Esophagus mucosa (tissue), 1 donor: ENCODE results near the gene MED8. TPM values are rescaled to one million over a fixed set of nuclear protein-coding genes. Genes with fewer than 3 reads are reported as not detected.
"Not testable (repeated sequence)": the region's sequence is repeated elsewhere in the genome, so short reads cannot be mapped to it uniquely, and the experiment has no call there.

Experiments
- ATAC-seq: fragments of 200-7000 bp; cut with Tn5 transposase; one replicate; pipeline ENCODE4 v1.9.1; 2020
- total RNA-seq: library from RNA; stranded (reverse); gene quantifications from one replicate; pipeline ENCODE4 v1.2.4, GENCODE V29; 2023
- donor health status: DM: yes; HTN: yes; CAD: no.

The MED8 gene
- total RNA-seq, 1 donor from 2014 or later = 46.0 TPM

GRCh38 chr1:43421976-43422750 is 32.6 kb upstream of the MED8 start:
- no peak for ATAC-seq

GRCh38 chr1:43421396-43421795 is 31.8 kb upstream of the MED8 start:
- no peak for ATAC-seq

GRCh38 chr1:43420874-43421273 is 31.3 kb upstream of the MED8 start:
- no peak for ATAC-seq

- ATAC-seq = no peak
Observed at GRCh38 chr1:43419627-43420425, 30.2 kb upstream of the MED8 start.

GRCh38 chr1:43418858-43419257 is 29.3 kb upstream of the MED8 start:
- peak; percentile 28 for ATAC-seq

GRCh38 chr1:43415901-43416300 is 26.3 kb upstream of the MED8 start:
- peak; percentile 7 for ATAC-seq

- ATAC-seq = peak; percentile 70
Observed at GRCh38 chr1:43414634-43415223, 25.1 kb upstream of the MED8 start.

- ATAC-seq = not testable (repeated sequence)
Observed at GRCh38 chr1:43413426-43413825, 23.8 kb upstream of the MED8 start.

GRCh38 chr1:43410571-43410970 is 21.0 kb upstream of the MED8 start:
- peak; percentile 40 for ATAC-seq

GRCh38 chr1:43405876-43406234 is 16.3 kb upstream of the MED8 start:
- no peak for ATAC-seq

- ATAC-seq = no peak
Observed at GRCh38 chr1:43405219-43405875, 15.7 kb upstream of the MED8 start.

GRCh38 chr1:43404353-43404752 is 14.8 kb upstream of the MED8 start:
- no peak for ATAC-seq

- no peak for ATAC-seq
Observed at GRCh38 chr1:43402089-43402865, 12.7 kb upstream of the MED8 start.

GRCh38 chr1:43400441-43400840 is 10.8 kb upstream of the MED8 start:
- ATAC-seq = not testable (repeated sequence)

GRCh38 chr1:43398227-43398626 is 8.6 kb upstream of the MED8 start:
- no peak for ATAC-seq

- ATAC-seq = no peak
Observed at GRCh38 chr1:43396059-43396458, 6.5 kb upstream of the MED8 start.

- no peak for ATAC-seq
Observed at GRCh38 chr1:43395523-43395922, 5.9 kb upstream of the MED8 start.

- no peak for ATAC-seq
Observed at GRCh38 chr1:43392702-43393101, 3.1 kb upstream of the MED8 start.

- ATAC-seq = peak; percentile 9
Observed at GRCh38 chr1:43388613-43389012, 987 bp downstream of the MED8 start.

- peak; percentile 90 for ATAC-seq
Observed at GRCh38 chr1:43387976-43388599, 1.5 kb downstream of the MED8 start.

- no peak for ATAC-seq
Observed at GRCh38 chr1:43386676-43387075, 2.9 kb downstream of the MED8 start.

GRCh38 chr1:43383449-43383848 is 6.2 kb downstream of the MED8 start:
- no peak for ATAC-seq
